HepG2 (cell line): Measurements from ENCODE around the gene SLC50A1. TPM values are rescaled to one million over a fixed set of nuclear protein-coding genes. Genes with fewer than 3 reads are reported as not detected.
A peak's percentile ranks its signal among the peaks of the same experiment; 100 is the strongest.

Source experiments
- CREM ChIP-seq, 2 experiments: sonication (generic) in 1 of 2; formaldehyde crosslinking in 1 of 2; IDR thresholded peaks; 2 replicates each; pipeline versions ENCODE4 v1.4.0 to v1.6.1; 2016 to 2020; ENCODE audit warnings: antibody characterized with exemption in 1 of 2, mild to moderate bottlenecking in 1 of 2, missing genetic modification reagents in 1 of 2
- ELF3 ChIP-seq: IDR thresholded peaks from 2 replicates; pipeline ENCODE4 v1.6.1; 2016; ENCODE audit warnings: missing genetic modification reagents, missing compliant biosample characterization
- ESRRA ChIP-seq: sonication (generic); formaldehyde crosslinking; IDR thresholded peaks from 2 replicates; pipeline ENCODE4 v1.5.1; 2020; ENCODE audit warnings: mild to moderate bottlenecking, low read depth, missing genetic modification reagents
- FOXJ3 ChIP-seq: sonication (generic); formaldehyde crosslinking; IDR thresholded peaks from 2 replicates; pipeline ENCODE4 v1.4.0; 2020; ENCODE audit warnings: missing genetic modification reagents, mild to moderate bottlenecking, borderline replicate concordance
- ISX ChIP-seq: sonication (generic); formaldehyde crosslinking; conservative IDR thresholded peaks from 2 replicates; pipeline ENCODE4 v1.5.0; 2020; ENCODE audit warnings: missing genetic modification reagents
- KAT8 ChIP-seq: IDR thresholded peaks from 2 replicates; pipeline ENCODE4 v1.6.1; 2016; ENCODE audit warnings: missing genetic modification reagents, missing compliant biosample characterization
- MXI1 ChIP-seq: IDR thresholded peaks from 3 replicates; pipeline ENCODE4 v1.6.1; 2012; ENCODE audit warnings: low read depth, low read length, inconsistent platforms, borderline replicate concordance
- PHF5A ChIP-seq: IDR thresholded peaks from one replicate; pipeline ENCODE4 v1.6.1; 2018; ENCODE audit warnings: low read depth, missing genetic modification reagents; ENCODE audit not compliant: unreplicated experiment
- RORA ChIP-seq: sonication (generic); formaldehyde crosslinking; IDR thresholded peaks from 2 replicates; pipeline ENCODE4 v1.5.0; 2020; ENCODE audit warnings: mild to moderate bottlenecking, missing genetic modification reagents, moderate library complexity
- SOX5 ChIP-seq: IDR thresholded peaks from 2 replicates; pipeline ENCODE4 v1.6.1; 2016; ENCODE audit warnings: borderline replicate concordance
- SP1 ChIP-seq, 2 experiments: fragments of 450-650 bp in 1 of 2; sonication (generic) in 1 of 2; formaldehyde crosslinking in 1 of 2; IDR thresholded peaks; 2 replicates each; pipeline versions ENCODE4 v1.4.0 to v1.6.1; 2016 to 2020; ENCODE audit warnings: missing genetic modification reagents in 1 of 2
- TAF1 ChIP-seq: sonication (generic); formaldehyde crosslinking; IDR thresholded peaks from 2 replicates; pipeline ENCODE4 v1.4.0; 2020; ENCODE audit warnings: missing genetic modification reagents
- TBL1XR1 ChIP-seq: fragments of 150-350 bp; IDR thresholded peaks from 2 replicates; pipeline ENCODE4 v1.6.1; 2014; ENCODE audit warnings: borderline replicate concordance, low read length; ENCODE audit not compliant: partially characterized antibody
- ZNF335 ChIP-seq: sonication (generic); formaldehyde crosslinking; IDR thresholded peaks from 2 replicates; pipeline ENCODE4 v1.4.0; 2020; ENCODE audit warnings: missing genetic modification reagents
- ZNF350 ChIP-seq: sonication (generic); formaldehyde crosslinking; IDR thresholded peaks from 2 replicates; pipeline ENCODE4 v1.4.0; 2020; ENCODE audit warnings: mild to moderate bottlenecking, low read depth, missing genetic modification reagents, borderline replicate concordance
- ZNF552 ChIP-seq: sonication (generic); formaldehyde crosslinking; IDR thresholded peaks from 2 replicates; pipeline ENCODE4 v1.9.0; 2022; ENCODE audit warnings: missing genetic modification reagents, mild to moderate bottlenecking, borderline replicate concordance
- ZNF670 ChIP-seq: sonication (generic); formaldehyde crosslinking; IDR thresholded peaks from 2 replicates; pipeline ENCODE4 v1.8.0; 2022; ENCODE audit warnings: mild to moderate bottlenecking, missing genetic modification reagents, borderline replicate concordance
- ZNF788 ChIP-seq: sonication (generic); formaldehyde crosslinking; IDR thresholded peaks from 2 replicates; pipeline ENCODE4 v1.5.0; 2020; ENCODE audit warnings: mild to moderate bottlenecking, missing genetic modification reagents, borderline replicate concordance
- polyA plus RNA-seq, 8 experiments: library from polyadenylated mRNA; depleted of rRNA in 3 of 8; stranded (reverse) in 7 of 8; unstranded in 1 of 8; fragments of >200 nt; fragmentation: Illumina TruSeq in 4 of 8; extraction: Trizol in 4 of 8; gene quantifications; 2 replicates each; pipeline versions ENCODE4 v1.2.1 to v1.2.3, GENCODE V29; 2011 to 2016; ENCODE audit warnings: low read depth in 4 of 8, missing spikeins in 1 of 8, mixed read lengths in 1 of 8; ENCODE audit not compliant: insufficient read depth in 1 of 8
- total RNA-seq, 5 experiments: library from RNA; depleted of rRNA; stranded (reverse); fragments of >200 nt; fragmentation: Illumina TruSeq; extraction: Trizol; gene quantifications; 2 replicates each; pipeline ENCODE4 v1.2.3, GENCODE V29; 2016; ENCODE audit warnings: low read depth in 1 of 5
- TF ChIP-seq, protein P1 (sequence below), 2 experiments: sonication (generic) in 1 of 2; formaldehyde crosslinking in 1 of 2; IDR thresholded peaks; 2 replicates each; pipeline versions ENCODE4 v1.4.0 to v1.6.1; 2018 to 2020; ENCODE audit warnings: missing genetic modification reagents in 2 of 2, borderline replicate concordance in 1 of 2, low read depth in 1 of 2, mild to moderate bottlenecking in 1 of 2, missing biosample characterization in 1 of 2
- TF ChIP-seq, protein P2 (sequence below): sonication (generic); formaldehyde crosslinking; conservative IDR thresholded peaks from 2 replicates; pipeline ENCODE4 v1.4.0; 2020; ENCODE audit warnings: mild to moderate bottlenecking, missing genetic modification reagents, moderate library complexity

Gene SLC50A1
- total and polyA plus RNA-seq, 2 of the 13 experiments (the other 11 are each of a cell fraction or from before 2014, with no cell fraction given) = 22.5 to 46.8 TPM

DNA sequence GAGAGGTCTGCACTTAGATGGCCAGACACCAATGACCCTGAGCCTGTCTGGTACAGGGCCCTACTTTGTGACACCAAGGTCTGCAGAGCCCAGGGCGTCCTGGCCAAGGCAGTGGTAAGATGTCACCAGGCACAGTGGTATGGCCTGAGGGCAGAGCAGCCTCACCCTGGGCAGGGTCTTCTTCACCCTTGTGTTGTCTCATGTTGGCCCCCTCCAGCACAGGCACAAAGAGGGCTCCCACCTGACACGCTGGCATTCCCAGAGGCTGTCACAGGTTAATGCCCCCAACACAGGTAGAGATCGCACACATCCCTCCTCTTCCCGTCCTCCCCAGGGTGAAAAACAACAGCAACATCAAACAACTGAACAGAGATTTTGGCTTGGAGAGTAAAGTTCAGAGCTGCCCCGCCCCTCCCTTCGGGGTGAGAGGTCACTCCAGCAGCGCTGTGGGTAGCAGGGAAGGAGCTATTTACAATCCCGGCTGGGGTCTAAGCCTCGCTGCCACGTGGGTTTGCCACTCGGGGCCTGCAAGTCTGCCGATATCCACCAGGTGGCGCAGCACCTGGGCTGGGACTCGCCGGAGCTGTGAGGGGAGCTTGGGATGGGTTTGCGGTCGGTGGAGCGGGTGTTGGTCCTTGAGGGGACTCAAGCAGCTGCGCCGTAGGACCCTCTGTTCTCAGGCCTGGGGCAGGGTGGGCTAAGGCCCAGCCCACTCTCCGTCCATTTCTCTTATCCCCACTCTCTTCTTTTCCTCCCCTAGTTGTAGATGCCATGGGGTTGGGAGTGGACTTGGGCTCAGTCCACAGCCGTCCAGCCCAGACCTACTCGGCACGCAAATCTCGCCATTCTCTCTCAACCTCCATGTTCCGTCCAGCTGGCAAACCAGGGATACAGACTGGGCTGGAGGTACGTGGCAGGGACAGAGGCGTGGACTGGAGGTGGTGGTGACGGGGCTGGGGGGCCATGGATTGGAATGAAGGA is 44.3 kb upstream of the SLC50A1 start (continued):
- TF ChIP-seq, protein P1, sequence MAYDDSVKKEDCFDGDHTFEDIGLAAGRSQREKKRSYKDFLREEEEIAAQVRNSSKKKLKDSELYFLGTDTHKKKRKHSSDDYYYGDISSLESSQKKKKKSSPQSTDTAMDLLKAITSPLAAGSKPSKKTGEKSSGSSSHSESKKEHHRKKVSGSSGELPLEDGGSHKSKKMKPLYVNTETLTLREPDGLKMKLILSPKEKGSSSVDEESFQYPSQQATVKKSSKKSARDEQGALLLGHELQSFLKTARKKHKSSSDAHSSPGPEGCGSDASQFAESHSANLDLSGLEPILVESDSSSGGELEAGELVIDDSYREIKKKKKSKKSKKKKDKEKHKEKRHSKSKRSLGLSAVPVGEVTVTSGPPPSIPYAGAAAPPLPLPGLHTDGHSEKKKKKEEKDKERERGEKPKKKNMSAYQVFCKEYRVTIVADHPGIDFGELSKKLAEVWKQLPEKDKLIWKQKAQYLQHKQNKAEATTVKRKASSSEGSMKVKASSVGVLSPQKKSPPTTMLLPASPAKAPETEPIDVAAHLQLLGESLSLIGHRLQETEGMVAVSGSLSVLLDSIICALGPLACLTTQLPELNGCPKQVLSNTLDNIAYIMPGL (CRISPR knock-in tag; IDR thresholded peaks at IDR 0.05; ENCODE audit: borderline replicate concordance in 1 of 2, low read depth in 1 of 2) = peak; percentile 68 to 83; a peak in 2 of 4 replicates
- TF ChIP-seq MXI1 (peak; percentile 98; the same call in 2 of the 3 replicates), ZNF670 (CRISPR knock-in tag) (0 out of 2 replicates have a peak, but pooled peaks have one; percentile 50), ZNF350 (peak; percentile 87; the same call in 1 of the 2 replicates), ZNF788 (peak; percentile 62; the same call in 1 of the 2 replicates), TBL1XR1 (no peak), FOXJ3 (0 out of 2 replicates have a peak, but pooled peaks have one; percentile 72), PHF5A (peak; percentile 93), CREM (IDR thresholded peaks at IDR 0.05) (peak; percentile 47; the same call in 1 of the 2 replicates), CREM (CRISPR knock-in tag; IDR thresholded peaks at IDR 0.05) (no peak), ZNF335 (CRISPR knock-in tag) (no peak), SP1 (IDR thresholded peaks at IDR 0.05) (no peak), SP1 (CRISPR knock-in tag; IDR thresholded peaks at IDR 0.05) (peak; percentile 46; the same call in 1 of the 2 replicates), ESRRA (CRISPR knock-in tag) (no peak; the same call in 1 of the 2 replicates), TAF1 (CRISPR knock-in tag) (peak; percentile 44; the same call in 1 of the 2 replicates), RORA (CRISPR knock-in tag) (no peak), ZNF552 (CRISPR knock-in tag) (0 out of 2 replicates have a peak, but pooled peaks have one; percentile 22), ISX (CRISPR knock-in tag) (no peak), KAT8 (CRISPR knock-in tag) (peak; percentile 79; the same call in 1 of the 2 replicates), SOX5 (CRISPR knock-in tag) (peak; percentile 65; the same call in 1 of the 2 replicates), ELF3 (CRISPR knock-in tag) (peak; percentile 73; the same call in 1 of the 2 replicates)
- TF ChIP-seq, protein P2, sequence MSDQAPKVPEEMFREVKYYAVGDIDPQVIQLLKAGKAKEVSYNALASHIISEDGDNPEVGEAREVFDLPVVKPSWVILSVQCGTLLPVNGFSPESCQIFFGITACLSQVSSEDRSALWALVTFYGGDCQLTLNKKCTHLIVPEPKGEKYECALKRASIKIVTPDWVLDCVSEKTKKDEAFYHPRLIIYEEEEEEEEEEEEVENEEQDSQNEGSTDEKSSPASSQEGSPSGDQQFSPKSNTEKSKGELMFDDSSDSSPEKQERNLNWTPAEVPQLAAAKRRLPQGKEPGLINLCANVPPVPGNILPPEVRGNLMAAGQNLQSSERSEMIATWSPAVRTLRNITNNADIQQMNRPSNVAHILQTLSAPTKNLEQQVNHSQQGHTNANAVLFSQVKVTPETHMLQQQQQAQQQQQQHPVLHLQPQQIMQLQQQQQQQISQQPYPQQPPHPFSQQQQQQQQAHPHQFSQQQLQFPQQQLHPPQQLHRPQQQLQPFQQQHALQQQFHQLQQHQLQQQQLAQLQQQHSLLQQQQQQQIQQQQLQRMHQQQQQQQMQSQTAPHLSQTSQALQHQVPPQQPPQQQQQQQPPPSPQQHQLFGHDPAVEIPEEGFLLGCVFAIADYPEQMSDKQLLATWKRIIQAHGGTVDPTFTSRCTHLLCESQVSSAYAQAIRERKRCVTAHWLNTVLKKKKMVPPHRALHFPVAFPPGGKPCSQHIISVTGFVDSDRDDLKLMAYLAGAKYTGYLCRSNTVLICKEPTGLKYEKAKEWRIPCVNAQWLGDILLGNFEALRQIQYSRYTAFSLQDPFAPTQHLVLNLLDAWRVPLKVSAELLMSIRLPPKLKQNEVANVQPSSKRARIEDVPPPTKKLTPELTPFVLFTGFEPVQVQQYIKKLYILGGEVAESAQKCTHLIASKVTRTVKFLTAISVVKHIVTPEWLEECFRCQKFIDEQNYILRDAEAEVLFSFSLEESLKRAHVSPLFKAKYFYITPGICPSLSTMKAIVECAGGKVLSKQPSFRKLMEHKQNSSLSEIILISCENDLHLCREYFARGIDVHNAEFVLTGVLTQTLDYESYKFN (CRISPR knock-in tag) = peak; percentile 94
